ENCODE data around the gene CACNA2D4.

DNA sequence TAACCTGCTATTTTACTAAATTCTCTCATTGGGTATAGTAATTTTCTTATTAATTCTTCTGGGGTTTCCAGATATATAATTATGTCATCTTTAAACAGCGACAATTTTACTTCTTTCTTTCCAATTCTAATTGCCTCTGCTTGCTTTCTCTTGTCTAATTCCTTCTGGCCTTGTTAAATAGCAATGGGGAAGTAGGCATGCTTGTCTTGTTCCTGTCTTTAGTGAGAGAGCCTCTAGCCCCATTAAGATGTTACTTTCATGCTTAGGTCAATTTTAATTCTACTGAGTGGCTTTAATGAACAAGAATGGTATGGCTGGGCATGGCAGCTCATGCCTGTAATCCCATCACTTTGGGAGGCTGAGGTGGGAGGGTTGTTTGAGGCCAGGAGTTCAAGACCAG lies 66.4 kb downstream of the CACNA2D4 start:
- TF ChIP-seq, protein P1, sequence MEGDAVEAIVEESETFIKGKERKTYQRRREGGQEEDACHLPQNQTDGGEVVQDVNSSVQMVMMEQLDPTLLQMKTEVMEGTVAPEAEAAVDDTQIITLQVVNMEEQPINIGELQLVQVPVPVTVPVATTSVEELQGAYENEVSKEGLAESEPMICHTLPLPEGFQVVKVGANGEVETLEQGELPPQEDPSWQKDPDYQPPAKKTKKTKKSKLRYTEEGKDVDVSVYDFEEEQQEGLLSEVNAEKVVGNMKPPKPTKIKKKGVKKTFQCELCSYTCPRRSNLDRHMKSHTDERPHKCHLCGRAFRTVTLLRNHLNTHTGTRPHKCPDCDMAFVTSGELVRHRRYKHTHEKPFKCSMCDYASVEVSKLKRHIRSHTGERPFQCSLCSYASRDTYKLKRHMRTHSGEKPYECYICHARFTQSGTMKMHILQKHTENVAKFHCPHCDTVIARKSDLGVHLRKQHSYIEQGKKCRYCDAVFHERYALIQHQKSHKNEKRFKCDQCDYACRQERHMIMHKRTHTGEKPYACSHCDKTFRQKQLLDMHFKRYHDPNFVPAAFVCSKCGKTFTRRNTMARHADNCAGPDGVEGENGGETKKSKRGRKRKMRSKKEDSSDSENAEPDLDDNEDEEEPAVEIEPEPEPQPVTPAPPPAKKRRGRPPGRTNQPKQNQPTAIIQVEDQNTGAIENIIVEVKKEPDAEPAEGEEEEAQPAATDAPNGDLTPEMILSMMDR (IDR thresholded peaks at IDR 0.05), result no peak
- TF ChIP-seq POLR2A (IDR thresholded peaks at IDR 0.05), result no peak

All from heart left ventricle (tissue), 13 donors.